Pancreas (tissue), 10 donors: Measurements from ENCODE around the gene CTXN3. TPM values are rescaled to one million over a fixed set of nuclear protein-coding genes. Genes with fewer than 3 reads are reported as not detected.
A peak's percentile ranks its signal among the peaks of the same experiment; 100 is the strongest.

Experiments
- ATAC-seq, 4 donors: fragments of 200-7000 bp; cut with Tn5 transposase; one replicate each; pipeline versions ENCODE4 v1.8.0 to v1.9.1; 2020; ENCODE audit warnings: mild to moderate bottlenecking in 4 of 4, moderate library complexity in 4 of 4
- DNase-seq, 6 donors: peaks; one replicate each; pipeline ENCODE4 v3.0.0-alpha.2; 2020
- FAIRE-seq: peaks from 2 replicates; lab custom pipeline; 2012; peaks lifted over from hg19 to GRCh38; lab: Jason Lieb, UNC
- H3K27ac ChIP-seq, 4 donors: fragments of 200-600 bp; sonication (generic); 1 replicate in 3 of 4; 2 replicates in 1 of 4; pipeline versions ENCODE4 v1.5.0 to v1.8.0; 2020
- H3K27me3 ChIP-seq, 4 donors: fragments of 200-600 bp; one replicate each; pipeline ENCODE4 v1.8.0; 2021
- H3K36me3 ChIP-seq, 3 donors: fragments of 200-600 bp; sonication (generic) in 1 of 3; one replicate each; pipeline versions ENCODE4 v1.5.0 to v1.8.0; 2020 to 2021
- H3K4me1 ChIP-seq, 3 donors: fragments of 200-600 bp; one replicate each; pipeline ENCODE4 v1.8.0; 2021
- H3K4me3 ChIP-seq, 4 donors: fragments of 200-600 bp; sonication (generic) in 2 of 4; one replicate each; pipeline versions ENCODE4 v1.5.0 to v1.8.0; 2020 to 2021
- H3K9me3 ChIP-seq, 4 donors: fragments of 200-600 bp; one replicate each; pipeline ENCODE4 v1.8.0; 2021
- WGBS, 2 donors: extraction: QIAGEN DNeasy Blood & Tissue Kit; methylation state at CpG; one replicate each; pipeline ENCODE4 v1.1.7; 2013; 5-methylcytosine and 5-hydroxymethylcytosine counted together
- intact Hi-C, 3 donors: fragments of 100-400 bp; cut with DNase I; formaldehyde crosslinking; loops; one replicate each; pipeline versions ENCODE4 v1.11.1 to v1.14.2; 2022
- polyA plus RNA-seq, 2 donors: library from polyadenylated mRNA; stranded (reverse); fragments of 200-250 nt; gene quantifications; one replicate each; pipeline ENCODE4 v1.2.3, GENCODE V29; 2013
- total RNA-seq, 6 donors: library from RNA; stranded (reverse); fragmentation: NEBNext Ultra II Directional in 4 of 6; extraction: Animal tissue kit (Norgen Biotek cat#: 25700) in 4 of 6; gene quantifications; one replicate each; pipeline versions ENCODE4 v1.2.1 to v1.2.4, GENCODE V29; 2021 to 2023
- TF ChIP-seq, protein P1 (sequence below), 4 donors: fragments of 200-600 bp; sonication (generic) in 3 of 4; IDR thresholded peaks; one replicate each; pipeline versions ENCODE4 v1.5.0 to v1.8.0; 2021; ENCODE audit warnings: antibody characterized with exemption in 4 of 4
- donor health status: healthy with polysubstance abuse.
- donor health status: DM: no; HTN: no; CAD: no; lungs with moderate emphysema.
- donor health status: DM: no; HTN: no; CAD: no.
- donor health status: control.
- donor health status: control.
- donor health status: Bipolar disorder and iron deficiency.
- donor health status: DM: yes; HTN: yes; CAD: no.
- donor health status: DM: no; HTN: no; CAD: no.
- donor health status: DM: no; HTN: no; CAD: no.
- donor health status: DM: yes; HTN: yes; CAD: no.

The CTXN3 gene
- total and polyA plus RNA-seq, 8 donors = not detected

DNA sequence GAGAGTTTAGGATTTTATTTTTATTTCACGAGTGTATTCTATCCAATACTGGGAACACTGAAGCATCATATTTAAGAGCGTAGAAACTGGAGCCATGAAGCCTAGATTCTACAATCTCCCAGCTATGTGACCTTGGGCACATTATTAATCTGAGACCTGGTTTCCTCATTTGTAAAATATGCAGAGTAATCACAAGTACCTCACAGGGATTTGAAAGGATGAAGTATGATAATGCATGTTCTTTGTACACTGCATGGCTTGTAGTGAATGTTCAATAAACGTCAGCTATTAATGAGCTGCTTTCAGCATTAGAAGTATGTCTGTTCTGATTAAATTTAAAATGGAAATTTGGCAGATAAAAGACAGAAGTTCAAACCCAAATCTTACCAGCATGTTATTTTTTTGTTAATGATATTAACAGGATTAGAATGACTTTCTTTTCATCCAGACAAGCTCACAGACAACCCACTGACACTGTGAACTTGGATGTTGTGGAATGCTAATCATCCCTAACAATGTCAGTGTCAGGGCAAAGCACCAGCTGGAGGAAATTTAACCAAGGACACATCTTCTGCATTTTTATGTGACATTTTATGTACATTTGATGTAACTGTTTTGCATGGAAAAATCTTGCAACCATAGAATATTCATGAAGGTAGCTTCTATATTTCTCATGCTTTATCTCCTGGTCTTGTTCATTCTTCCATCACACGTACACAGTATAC is 27.1 kb upstream of the CTXN3 start:
- H3K4me1 ChIP-seq = no peaks in the 10 kb centered on the region
- intact Hi-C loops = no loop called here
- H3K4me3 ChIP-seq = no peak overlapping the region
- ATAC-seq (peak in 1 of 4 donors; percentile 48), FAIRE-seq (no peak), DNase-seq (no peak)
- H3K27ac ChIP-seq = no peak overlapping the region
- TF ChIP-seq, protein P1, sequence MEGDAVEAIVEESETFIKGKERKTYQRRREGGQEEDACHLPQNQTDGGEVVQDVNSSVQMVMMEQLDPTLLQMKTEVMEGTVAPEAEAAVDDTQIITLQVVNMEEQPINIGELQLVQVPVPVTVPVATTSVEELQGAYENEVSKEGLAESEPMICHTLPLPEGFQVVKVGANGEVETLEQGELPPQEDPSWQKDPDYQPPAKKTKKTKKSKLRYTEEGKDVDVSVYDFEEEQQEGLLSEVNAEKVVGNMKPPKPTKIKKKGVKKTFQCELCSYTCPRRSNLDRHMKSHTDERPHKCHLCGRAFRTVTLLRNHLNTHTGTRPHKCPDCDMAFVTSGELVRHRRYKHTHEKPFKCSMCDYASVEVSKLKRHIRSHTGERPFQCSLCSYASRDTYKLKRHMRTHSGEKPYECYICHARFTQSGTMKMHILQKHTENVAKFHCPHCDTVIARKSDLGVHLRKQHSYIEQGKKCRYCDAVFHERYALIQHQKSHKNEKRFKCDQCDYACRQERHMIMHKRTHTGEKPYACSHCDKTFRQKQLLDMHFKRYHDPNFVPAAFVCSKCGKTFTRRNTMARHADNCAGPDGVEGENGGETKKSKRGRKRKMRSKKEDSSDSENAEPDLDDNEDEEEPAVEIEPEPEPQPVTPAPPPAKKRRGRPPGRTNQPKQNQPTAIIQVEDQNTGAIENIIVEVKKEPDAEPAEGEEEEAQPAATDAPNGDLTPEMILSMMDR (IDR thresholded peaks at IDR 0.05) = no peak
- 52 to 59% methylated on average over 4 of the region's 4 CpGs for WGBS, 2 donors
- no peaks in the 10 kb centered on the region for H3K9me3 ChIP-seq
- no peaks in the 10 kb centered on the region for H3K27me3 ChIP-seq
- H3K36me3 ChIP-seq = no peaks in the 10 kb centered on the region

DNA sequence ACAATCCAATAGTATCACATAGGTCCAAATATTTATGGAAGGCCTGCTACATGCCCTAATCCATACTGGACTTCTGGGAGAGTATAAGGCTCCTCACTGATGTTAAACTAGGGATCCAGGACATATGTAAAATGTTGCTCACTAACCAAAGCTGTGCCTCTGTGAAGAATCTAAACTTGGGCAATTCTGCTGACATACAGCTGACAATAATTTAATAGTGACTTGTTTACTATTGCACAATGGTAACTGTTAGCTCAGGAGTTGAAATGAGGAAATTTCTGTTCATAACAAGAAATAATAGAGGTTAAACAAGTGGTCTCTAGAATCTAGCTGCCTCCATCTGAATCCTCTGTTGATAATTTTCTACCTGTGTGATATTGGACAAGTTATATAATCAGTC is 14.9 kb upstream of the CTXN3 start:
- FAIRE-seq (no peak), ATAC-seq (no peak), DNase-seq (no peak)
- intact Hi-C loops = no loop called here
- Histone ChIP-seq H3K9me3 (no peaks in the 10 kb centered on the region), H3K4me3 (no peak overlapping the region), H3K36me3 (no peaks in the 10 kb centered on the region), H3K4me1 (no peaks in the 10 kb centered on the region), H3K27me3 (no peaks in the 10 kb centered on the region), H3K27ac (no peak overlapping the region)
- TF ChIP-seq, protein P1 (IDR thresholded peaks at IDR 0.05) = no peak

DNA sequence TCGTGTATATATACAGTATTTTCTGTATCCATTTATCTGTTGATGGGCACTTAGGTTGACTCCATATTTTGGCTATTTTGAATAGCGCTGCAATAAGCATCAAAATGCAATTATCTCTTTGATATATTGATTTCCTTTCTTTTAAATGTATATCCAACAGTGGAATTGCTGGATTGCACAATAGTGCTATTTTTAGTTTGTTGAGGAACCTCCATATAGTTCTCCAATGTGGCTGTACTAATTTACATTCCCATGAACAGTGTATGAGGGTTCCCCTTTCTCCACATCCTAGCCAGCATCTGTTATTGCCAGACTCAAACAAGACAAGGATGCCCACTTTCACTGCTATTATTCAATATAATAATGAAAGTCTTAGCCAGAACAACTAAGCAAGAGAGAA is 9.1 kb upstream of the CTXN3 start:
- H3K9me3 ChIP-seq = no peaks in the 10 kb centered on the region
- no peaks in the 10 kb centered on the region for H3K27me3 ChIP-seq
- DNase-seq (no peak), FAIRE-seq (no peak), ATAC-seq (no peak)
- TF ChIP-seq, protein P1 (IDR thresholded peaks at IDR 0.05) = no peak
- H3K4me3 ChIP-seq = no peak overlapping the region
- H3K4me1 ChIP-seq = no peaks in the 10 kb centered on the region
- 50 to 54% methylated on average over 2 of the region's 2 CpGs for WGBS, 2 donors
- intact Hi-C loops = no loop called here
- H3K36me3 ChIP-seq = no peaks in the 10 kb centered on the region
- H3K27ac ChIP-seq = no peak overlapping the region

DNA sequence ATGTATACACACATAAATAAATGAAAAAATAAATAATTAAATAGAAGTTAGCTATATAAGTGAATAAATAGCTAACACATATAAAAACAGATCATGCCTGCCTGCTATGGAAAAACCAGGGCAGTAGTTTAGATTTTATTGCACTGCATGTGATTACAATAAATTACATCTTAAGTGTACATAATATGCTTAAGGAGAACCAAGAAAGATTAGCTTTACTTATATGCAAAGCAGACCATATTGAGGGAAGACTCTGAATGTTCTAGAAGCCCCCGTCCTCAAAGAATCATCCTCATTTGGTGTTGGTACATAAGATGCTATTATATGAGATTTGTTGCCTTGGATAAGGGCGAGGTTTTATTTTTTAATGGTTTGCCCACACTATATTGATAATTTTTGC is 5.9 kb upstream of the CTXN3 start:
- Histone ChIP-seq H3K27me3 (no peaks in the 10 kb centered on the region), H3K27ac (no peak overlapping the region), H3K4me3 (no peak overlapping the region), H3K9me3 (no peaks in the 10 kb centered on the region), H3K4me1 (no peaks in the 10 kb centered on the region), H3K36me3 (no peaks in the 10 kb centered on the region)
- no peak for DNase-seq
- intact Hi-C loops = no loop called here
- no peak for FAIRE-seq
- no peak for ATAC-seq
- TF ChIP-seq, protein P1 (IDR thresholded peaks at IDR 0.05) = no peak
- WGBS, 2 donors = 82 to 87% methylated on average over 2 of the region's 2 CpGs

DNA sequence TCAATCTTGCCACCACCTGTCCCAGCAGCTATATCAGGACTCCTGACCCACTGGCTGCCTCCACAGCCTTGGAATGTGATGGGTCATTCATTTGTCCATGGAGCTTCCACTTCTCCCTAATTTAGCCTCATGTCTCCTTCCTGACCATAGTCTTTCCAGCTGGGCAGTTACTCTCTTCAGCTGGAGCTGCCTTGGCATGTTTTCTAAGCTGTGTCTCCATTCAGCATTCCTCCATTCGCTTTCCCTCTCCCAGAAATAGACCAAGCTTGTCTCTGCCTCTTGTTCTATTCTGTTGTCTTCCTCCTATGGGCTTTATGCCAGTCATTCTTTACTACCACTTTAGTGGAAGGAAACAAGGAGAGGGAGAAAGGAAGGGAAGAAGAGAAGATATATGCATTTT is 5.3 kb upstream of the CTXN3 start:
- Histone ChIP-seq H3K9me3 (no peaks in the 10 kb centered on the region), H3K4me1 (no peaks in the 10 kb centered on the region), H3K27me3 (no peaks in the 10 kb centered on the region), H3K36me3 (no peaks in the 10 kb centered on the region), H3K27ac (no peak overlapping the region), H3K4me3 (no peak overlapping the region)
- FAIRE-seq (no peak), ATAC-seq (no peak), DNase-seq (no peak)
- TF ChIP-seq, protein P1 (IDR thresholded peaks at IDR 0.05) = no peak
- 84 to 91% methylated on average over 1 of the region's 1 CpG for WGBS, 2 donors
- intact Hi-C loops = no loop called here
